Measurements from ENCODE around the gene VWA1.
"Not testable (repeated sequence)": the region's sequence is repeated elsewhere in the genome, so short reads cannot be mapped to it uniquely, and the experiment has no call there.

Gene VWA1

GRCh38 chr1:1461721-1462317 is 26.3 kb downstream of the VWA1 start:
- no peak for DNase-seq

GRCh38 chr1:1462318-1462966 is 27.0 kb downstream of the VWA1 start:
- no peak for DNase-seq

GRCh38 chr1:1463312-1463711 is 27.8 kb downstream of the VWA1 start:
- DNase-seq = no peak

DNA sequence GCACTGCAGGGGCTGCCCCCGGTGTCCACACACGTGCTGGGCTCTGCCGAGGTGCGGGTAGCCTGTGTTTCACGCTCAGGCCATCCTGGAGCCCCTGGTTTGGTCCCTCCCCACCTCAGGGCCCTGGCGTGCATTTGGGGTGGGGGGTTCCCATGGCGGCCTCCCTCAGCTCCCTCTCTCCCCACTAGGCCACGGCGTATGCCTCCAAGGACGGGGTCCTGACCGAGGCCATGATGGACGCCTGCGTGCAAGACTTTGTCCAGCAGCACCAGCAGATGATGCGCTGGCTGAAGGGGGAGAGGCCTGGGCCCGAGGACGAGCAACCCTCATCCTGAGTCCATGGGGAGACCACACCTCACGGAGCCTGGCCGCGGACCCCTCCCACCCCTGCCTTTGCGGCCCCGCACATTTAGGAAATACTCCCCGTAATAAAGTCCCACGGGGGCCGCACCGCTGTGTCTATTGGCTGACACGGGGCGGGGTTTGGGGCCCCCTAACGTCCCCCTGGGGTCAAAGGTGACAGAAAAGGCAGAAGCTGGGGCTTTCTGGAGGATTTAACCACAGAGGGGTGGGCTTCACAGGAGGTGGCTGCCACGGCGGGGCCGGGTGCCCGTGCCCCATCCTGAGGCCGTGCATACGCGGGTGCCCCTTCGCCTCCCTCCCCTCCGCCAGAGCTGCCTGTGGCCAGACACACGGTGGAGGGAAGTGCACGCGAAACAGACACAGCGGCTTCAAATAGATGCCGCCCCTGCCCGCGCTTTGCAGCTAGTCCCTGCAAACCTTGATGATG is 32.9 kb downstream of the VWA1 start:
- not testable (repeated sequence) for DNase-seq

GRCh38 chr1:1470626-1471388 is 35.3 kb downstream of the VWA1 start:
- peak in 1 of 2 donors; percentile 42 for DNase-seq

- DNase-seq = peak; percentile 80 to 90
These were observed 36.0 kb downstream of the VWA1 start, which contains the start of gene ATAD3B for GRCh38 chr1:1471389-1472052. ATAD3B (plus strand) TSS chr1:1471765; CDS start chr1:1471885, 120 bp downstream.

- not testable (repeated sequence) for DNase-seq
These were observed 36.8 kb downstream of the VWA1 start for GRCh38 chr1:1472053-1472876.

DNA sequence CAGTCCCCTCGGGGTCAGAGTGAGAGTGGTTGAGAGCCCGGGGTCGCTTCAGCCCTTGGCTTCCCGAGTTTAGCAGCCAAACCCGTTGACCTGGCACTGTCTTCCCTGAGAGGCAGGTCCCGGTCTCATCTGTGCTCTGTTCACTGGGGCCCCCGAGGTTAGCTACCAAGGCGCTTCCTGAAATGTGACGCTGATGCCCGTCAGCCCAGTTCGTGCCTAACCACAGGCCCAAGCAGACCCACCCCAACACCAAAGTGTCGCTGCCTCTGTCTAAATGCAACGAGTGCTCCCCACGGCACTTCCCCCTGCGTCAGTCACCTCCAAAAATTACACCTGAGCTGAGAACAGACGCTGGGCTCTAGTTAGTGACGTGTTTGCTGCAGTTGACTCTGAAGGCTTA is 40.5 kb downstream of the VWA1 start:
- DNase-seq = not testable (repeated sequence)

- DNase-seq = no peak
These were observed 41.7 kb downstream of the VWA1 start for GRCh38 chr1:1477206-1477605.

DNA sequence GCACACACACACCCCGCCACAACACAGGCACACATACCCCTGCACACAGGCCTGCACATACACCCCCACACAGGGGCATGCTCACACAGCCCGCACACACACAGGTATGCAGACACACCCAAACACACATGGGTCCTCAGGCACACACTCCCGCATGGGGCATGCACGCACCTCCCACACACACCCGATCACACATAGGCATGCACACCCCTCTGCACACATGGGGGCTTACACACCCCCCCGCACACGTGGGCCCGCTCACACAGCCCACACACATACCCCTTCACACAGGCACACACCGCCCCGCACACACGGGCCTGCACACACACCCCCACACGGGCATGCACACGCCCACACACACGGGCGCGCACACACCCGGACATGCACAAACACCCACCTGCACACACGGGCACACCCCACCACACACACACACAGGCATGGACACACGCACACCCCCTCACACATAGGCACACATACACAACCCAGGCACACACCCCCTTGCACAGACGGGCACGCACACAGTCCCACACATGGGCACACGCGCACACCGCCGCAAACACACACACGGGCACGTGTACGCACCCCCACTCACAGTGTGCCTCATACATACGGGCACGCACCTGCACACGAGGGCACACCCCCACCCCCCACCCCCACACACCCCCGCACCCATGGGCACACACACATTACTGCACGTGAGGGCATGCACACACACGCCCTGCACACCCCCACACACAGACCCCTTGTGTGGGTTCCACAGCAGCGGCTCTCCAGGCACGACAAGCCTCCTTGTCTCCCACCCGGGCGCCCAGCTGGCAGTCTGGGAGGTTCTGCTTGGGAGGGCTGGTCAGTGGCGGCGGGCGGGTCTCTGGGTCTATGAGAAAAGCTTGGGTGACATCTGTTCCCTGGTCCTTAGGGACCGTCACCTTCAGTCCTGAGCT is 44.3 kb downstream of the VWA1 start:
- DNase-seq = no peak

- DNase-seq = not testable (repeated sequence)
These were observed 45.0 kb downstream of the VWA1 start for GRCh38 chr1:1480488-1480867.

DNA sequence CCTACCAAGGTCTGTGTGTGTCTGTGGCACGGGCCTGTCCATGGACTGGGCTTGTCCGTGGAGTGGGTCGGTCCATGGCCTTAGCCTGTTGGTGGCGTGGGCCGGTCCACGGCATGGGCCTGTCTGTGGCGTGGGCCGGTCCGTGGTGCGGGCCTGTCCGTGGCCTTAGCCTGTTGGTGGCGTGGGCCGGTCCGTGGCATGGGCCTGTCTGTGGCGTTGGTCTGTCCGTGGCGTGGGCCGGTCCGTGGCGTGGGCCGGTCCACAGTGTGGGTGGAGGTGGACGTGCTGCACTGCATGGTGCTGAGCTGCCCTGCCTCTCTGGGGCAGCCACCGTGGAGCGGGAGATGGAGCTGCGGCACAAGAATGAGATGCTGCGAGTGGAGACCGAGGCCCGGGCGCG is 46.3 kb downstream of the VWA1 start:
- not testable (repeated sequence) for DNase-seq

- DNase-seq = no peak
These were observed 47.4 kb downstream of the VWA1 start for GRCh38 chr1:1482856-1483255.

- DNase-seq = no peak
These were observed 48.2 kb downstream of the VWA1 start for GRCh38 chr1:1483714-1484113.

GRCh38 chr1:1484976-1485750 is 49.7 kb downstream of the VWA1 start:
- not testable (repeated sequence) for DNase-seq

GRCh38 chr1:1485755-1486317 is 50.3 kb downstream of the VWA1 start:
- DNase-seq = not testable (repeated sequence)

GRCh38 chr1:1487701-1488100 is 52.2 kb downstream of the VWA1 start:
- DNase-seq = no peak

GRCh38 chr1:1489231-1489630 is 53.7 kb downstream of the VWA1 start:
- no peak for DNase-seq

- DNase-seq = no peak
These were observed 54.4 kb downstream of the VWA1 start for GRCh38 chr1:1489861-1490260.
